ENCODE measurements around the gene GALNS.
"Not testable (repeated sequence)": the region's sequence is repeated elsewhere in the genome, so short reads cannot be mapped to it uniquely, and the experiment has no call there.

Gene GALNS

GRCh38 chr16:88796278-88796677, 60.5 kb downstream of the GALNS start:
- DNase-seq (ENCODE audit: low read depth, low spot score), result no peak
- H3K4me3 ChIP-seq (ENCODE audit: low read length), result no peak overlapping the region

- DNase-seq (ENCODE audit: low read depth, low spot score), result peak; percentile 83
- H3K4me3 ChIP-seq (ENCODE audit: low read length), result peak overlapping the region; percentile 66
Observed at GRCh38 chr16:88793251-88793954, 63.3 kb downstream of the GALNS start.

- H3K4me3 ChIP-seq (ENCODE audit: low read length), result peak overlapping the region; percentile 66
- DNase-seq (ENCODE audit: low read depth, low spot score), result no peak
Observed at GRCh38 chr16:88792668-88793250, 64.0 kb downstream of the GALNS start.

- DNase-seq (ENCODE audit: low read depth, low spot score), result no peak
- H3K4me3 ChIP-seq (ENCODE audit: low read length), result no peak overlapping the region
Observed at GRCh38 chr16:88792078-88792550, 64.6 kb downstream of the GALNS start.

- DNase-seq (ENCODE audit: low read depth, low spot score), result peak; percentile 74
- peak overlapping the region; percentile 58 for H3K4me3 ChIP-seq (ENCODE audit: low read length)
Observed at GRCh38 chr16:88790312-88791211, 66.2 kb downstream of the GALNS start.

GRCh38 chr16:88789594-88789993, 67.2 kb downstream of the GALNS start:
- DNase-seq (ENCODE audit: low read depth, low spot score), result no peak
- peak overlapping the region; percentile 58; the same call in 1 of the 2 replicates for H3K4me3 ChIP-seq (ENCODE audit: low read length)

GRCh38 chr16:88788749-88789148, 68.0 kb downstream of the GALNS start:
- H3K4me3 ChIP-seq (ENCODE audit: low read length), result not testable (repeated sequence)

GRCh38 chr16:88787579-88788314, 69.0 kb downstream of the GALNS start:
- no peak for DNase-seq (ENCODE audit: low read depth, low spot score)
- H3K4me3 ChIP-seq (ENCODE audit: low read length), result no peak overlapping the region

More at GRCh38 chr16:88788749-88789148, 68.0 kb downstream of the GALNS start:
- not testable (repeated sequence) for DNase-seq (ENCODE audit: low read depth, low spot score)

- H3K4me3 ChIP-seq (ENCODE audit: low read length), result peak within 1 kb of the TSS; percentile 77
- peak; percentile 48 for DNase-seq (ENCODE audit: low read depth, low spot score)
Observed at GRCh38 chr16:88785106-88785924, 71.4 kb downstream of the GALNS start, which contains the start of gene PIEZO1. PIEZO1 (minus strand) TSS chr16:88785220; CDS start chr16:88784964, 256 bp downstream.

GRCh38 chr16:88784856-88785105, 72.0 kb downstream of the GALNS start:
- peak overlapping the region; percentile 77 for H3K4me3 ChIP-seq (ENCODE audit: low read length)
- DNase-seq (ENCODE audit: low read depth, low spot score), result no peak

- no peak for DNase-seq (ENCODE audit: low read depth, low spot score)
- peak overlapping the region; percentile 77 for H3K4me3 ChIP-seq (ENCODE audit: low read length)
Observed at GRCh38 chr16:88784074-88784855, 72.5 kb downstream of the GALNS start.

- peak; percentile 50 for DNase-seq (ENCODE audit: low read depth, low spot score)
- H3K4me3 ChIP-seq (ENCODE audit: low read length), result peak overlapping the region; percentile 77
Observed at GRCh38 chr16:88783391-88784073, 73.2 kb downstream of the GALNS start.

GRCh38 chr16:88782454-88783390, 74.0 kb downstream of the GALNS start:
- peak overlapping the region; percentile 77 for H3K4me3 ChIP-seq (ENCODE audit: low read length)
- DNase-seq (ENCODE audit: low read depth, low spot score), result no peak

GRCh38 chr16:88781140-88782077, 75.3 kb downstream of the GALNS start:
- peak overlapping the region; percentile 77 for H3K4me3 ChIP-seq (ENCODE audit: low read length)
- peak; percentile 54 for DNase-seq (ENCODE audit: low read depth, low spot score)
